T-cell (primary cell): ENCODE measurements around the gene CRB3. TPM values are rescaled to one million over a fixed set of nuclear protein-coding genes. Genes with fewer than 3 reads are reported as not detected.

Source experiments
- ATAC-seq, 4 experiments: fragments of 200-7000 bp in 3 of 4; fragments of 150-1000 bp in 1 of 4; cut with Tn5 transposase; replicated peaks in 1 of 4; 1 replicate in 3 of 4; 2 replicates in 1 of 4; pipeline ENCODE4 v1.10.0; 2021; ENCODE audit warnings: moderate library complexity in 3 of 4, mild to moderate bottlenecking in 2 of 4, moderate number of reproducible peaks in 1 of 4
- CTCF ChIA-PET, 2 donors: fragments of 300-600 bp; sonication (Branson Sonifier 250); formaldehyde crosslinking; loops; one replicate each; lab custom pipeline; 2022; ENCODE audit warnings: antibody characterized with exemption in 2 of 2; lab: Charles Lee
- POLR2A ChIA-PET, 2 donors: fragments of 300-600 bp; sonication (Branson Sonifier 250); formaldehyde crosslinking; loops; one replicate each; lab custom pipeline; 2022; ENCODE audit warnings: antibody characterized with exemption in 2 of 2; lab: Charles Lee
- DNase-seq, 35 experiments: peaks; one replicate each; pipeline versions ENCODE4 v3.0.0 to v3.0.0-alpha.2; 2013 to 2023
- H3K27ac ChIP-seq: one replicate; pipeline ENCODE4 v1.5.1; 2013; ENCODE audit warnings: low read length
- H3K27me3 ChIP-seq, 2 experiments: replicated peaks in 1 of 2; 1 replicate in 1 of 2; 2 replicates in 1 of 2; pipeline versions ENCODE4 v1.6.1 to v1.7.0; 2013; ENCODE audit warnings: low read length in 1 of 2, mixed read lengths in 1 of 2; ENCODE audit not compliant: control insufficient read depth in 2 of 2, insufficient read depth in 2 of 2; ENCODE audit errors: extremely low read depth in 1 of 2
- H3K36me3 ChIP-seq, 2 donors: 1 replicate in 1 of 2; 2 replicates in 1 of 2; pipeline versions ENCODE4 v1.6.1 to v1.7.0; 2013; ENCODE audit warnings: low read length in 1 of 2; ENCODE audit not compliant: control insufficient read depth in 2 of 2, insufficient read depth in 1 of 2; ENCODE audit errors: extremely low read depth in 1 of 2
- H3K4me1 ChIP-seq, 2 experiments: 1 replicate in 1 of 2; 2 replicates in 1 of 2; pipeline versions ENCODE4 v1.6.1 to v1.7.0; 2013; ENCODE audit warnings: low read length in 2 of 2, mixed read lengths in 1 of 2; ENCODE audit not compliant: insufficient read depth in 2 of 2, control insufficient read depth in 1 of 2; ENCODE audit errors: extremely low read depth in 1 of 2
- H3K4me3 ChIP-seq, 2 donors: 1 replicate in 1 of 2; 2 replicates in 1 of 2; pipeline versions ENCODE4 v1.5.1 to v1.7.0; 2013; ENCODE audit warnings: mild to moderate bottlenecking in 2 of 2, low read length in 1 of 2, moderate library complexity in 1 of 2; ENCODE audit not compliant: control insufficient read depth in 1 of 2; ENCODE audit errors: extremely low read depth in 1 of 2
- H3K9me3 ChIP-seq: 2 replicates; pipeline ENCODE4 v1.7.0; 2013
- H3K27ac Mint-ChIP-seq, 2 donors: one replicate each; pipeline ENCODE4 v1.8.0; 2020 to 2021; ENCODE audit warnings: mild to moderate bottlenecking in 2 of 2, mixed read lengths in 2 of 2
- H3K27me3 Mint-ChIP-seq, 2 donors: one replicate each; pipeline ENCODE4 v1.8.0; 2021 to 2022; ENCODE audit warnings: mixed read lengths in 2 of 2
- H3K36me3 Mint-ChIP-seq: one replicate; pipeline ENCODE4 v1.8.0; 2021; ENCODE audit warnings: mixed read lengths
- H3K4me1 Mint-ChIP-seq, 3 donors: one replicate each; pipeline ENCODE4 v1.8.0; 2020 to 2022; ENCODE audit warnings: mixed read lengths in 3 of 3, mild to moderate bottlenecking in 1 of 3
- H3K4me3 Mint-ChIP-seq, 3 donors: one replicate each; pipeline ENCODE4 v1.8.0; 2020 to 2022; ENCODE audit warnings: mild to moderate bottlenecking in 3 of 3, mixed read lengths in 3 of 3, moderate library complexity in 3 of 3
- H3K9me3 Mint-ChIP-seq, 3 donors: one replicate each; pipeline ENCODE4 v1.8.0; 2020 to 2022; ENCODE audit warnings: mixed read lengths in 3 of 3
- WGBS: methylation state at CpG from one replicate; pipeline ENCODE4 v1.1.5; 2013; ENCODE audit warnings: missing lambda C conversion rate; ENCODE audit not compliant: insufficient coverage; 5-methylcytosine and 5-hydroxymethylcytosine counted together
- total RNA-seq, 35 experiments: library from RNA in 6 of 35; stranded (reverse) in 6 of 35; fragments of 120-200 nt in 1 of 35; gene quantifications; one replicate each; pipeline versions ENCODE4 v1.2.1 to v1.2.4 and lab custom pipeline; 2013 to 2026

The CRB3 gene, protein sequence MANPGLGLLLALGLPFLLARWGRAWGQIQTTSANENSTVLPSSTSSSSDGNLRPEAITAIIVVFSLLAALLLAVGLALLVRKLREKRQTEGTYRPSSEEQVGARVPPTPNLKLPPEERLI
- total RNA-seq, result 1 to 10 TPM; 5.7 to 6.5 (median 5.9) TPM
- 2.8 TPM for total RNA-seq (2013)
- 0.43 to 5.0 (median 3.0) reads per million in 29 experiments for total RNA-seq (lab: John Stamatoyannopoulos, UW)

DNA sequence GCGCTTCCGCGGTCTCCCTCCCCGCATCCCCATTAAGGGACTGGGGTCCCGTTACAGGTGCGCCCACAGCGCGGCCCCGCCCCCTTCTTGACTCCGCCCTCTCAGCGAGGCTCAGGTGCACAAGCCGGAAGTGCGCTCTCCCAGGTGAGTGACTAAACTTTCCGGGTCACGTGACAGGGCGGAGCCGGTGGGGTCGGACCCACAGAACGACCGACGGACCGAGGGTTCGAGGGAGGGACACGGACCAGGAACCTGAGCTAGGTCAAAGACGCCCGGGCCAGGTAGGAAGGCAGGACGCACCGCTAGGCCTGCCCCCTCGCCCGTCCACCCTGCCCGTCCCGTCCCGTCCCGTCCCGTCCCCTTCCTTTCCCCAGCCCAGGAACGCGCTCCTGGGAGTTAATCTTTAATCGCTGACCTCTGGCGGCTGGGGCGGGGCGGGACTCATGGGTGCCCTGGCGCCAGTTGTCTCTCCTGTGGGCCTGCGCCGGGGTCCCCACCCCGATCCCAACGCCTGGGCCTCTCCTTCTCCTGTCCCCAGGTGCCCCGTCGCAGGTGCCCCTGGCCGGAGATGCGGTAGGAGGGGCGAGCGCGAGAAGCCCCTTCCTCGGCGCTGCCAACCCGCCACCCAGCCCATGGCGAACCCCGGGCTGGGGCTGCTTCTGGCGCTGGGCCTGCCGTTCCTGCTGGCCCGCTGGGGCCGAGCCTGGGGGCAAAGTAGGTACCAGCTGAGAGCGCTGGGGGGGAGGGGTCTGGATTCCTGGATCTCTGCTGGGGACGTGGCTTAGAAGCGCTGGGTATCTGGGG is at the start of gene CRB3:
Gene CRB3 (plus strand): TSS at position 202 of the 804 bp plus-strand sequence. CDS start 431 bp downstream, at position 633.
- peaks cover 2 to 26% of the 10 kb centered on the region in 2 experiments for H3K4me1 ChIP-seq
- CTCF ChIA-PET, result interaction anchor here in 1 of 2 donors (0.7 kb wide), 1 partner anchor 526 kb away, joined by 7 read pairs; no protein-coding TSS in a partner anchor

DNA sequence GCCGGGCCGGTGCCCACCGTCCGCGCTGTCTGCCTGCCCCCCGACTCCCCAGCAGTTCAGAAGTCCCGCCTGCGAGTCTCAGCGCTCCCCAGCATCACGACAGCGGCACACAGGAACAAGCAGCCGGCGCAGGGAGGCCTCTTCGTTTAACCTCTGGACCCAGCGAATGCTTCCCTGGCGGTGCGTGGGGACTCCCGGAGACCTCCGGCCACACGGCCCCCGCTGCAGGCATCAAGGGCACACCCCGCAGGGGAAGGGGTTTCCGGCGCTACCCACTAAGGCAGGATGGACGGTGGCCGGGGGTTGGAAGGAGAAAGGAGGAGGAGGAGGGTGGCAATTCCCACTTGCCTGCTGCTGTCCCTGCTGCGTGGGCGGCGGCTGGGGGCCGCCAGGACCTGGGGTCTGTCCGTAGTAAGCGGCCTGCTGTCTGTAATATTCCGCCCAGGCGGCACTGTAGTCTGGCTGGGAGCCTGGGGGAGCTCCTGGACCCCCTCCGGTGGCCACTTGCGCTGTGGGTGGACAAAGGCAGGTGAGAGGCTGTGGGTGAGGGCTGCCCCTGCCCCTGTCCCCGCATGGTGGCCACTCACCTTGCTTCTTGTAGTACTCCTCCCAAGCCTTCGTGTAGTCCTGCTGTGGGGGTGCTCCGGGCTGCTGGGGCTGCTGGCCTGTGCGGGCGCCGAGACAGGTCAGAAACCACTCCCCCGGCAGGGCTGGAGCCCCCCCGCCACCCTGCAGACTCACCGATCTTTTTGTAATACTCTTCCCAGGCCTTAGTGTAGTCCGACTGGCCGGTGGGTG is 49.1 kb upstream of the CRB3 start:
- ChIA-PET POLR2A (no interaction called here), CTCF (no interaction called here)
- 96% methylated on average over 34 of the region's 47 CpGs for WGBS
- Histone ChIP-seq H3K9me3 (no peaks in the 10 kb centered on the region), H3K4me1 (no peaks in the 10 kb centered on the region), H3K27me3 (no peaks in the 10 kb centered on the region), H3K36me3 (peaks cover 24 to 59% of the 10 kb centered on the region in 2 donors), H3K27ac (no peak overlapping the region), H3K4me3 (no peak overlapping the region)
- no peaks in the 10 kb centered on the region for H3K27me3 Mint-ChIP-seq
- no peaks in the 10 kb centered on the region for H3K9me3 Mint-ChIP-seq
- peaks cover 31% of the 10 kb centered on the region for H3K36me3 Mint-ChIP-seq
- no peak overlapping the region for H3K27ac Mint-ChIP-seq
- DNase-seq (no peak), ATAC-seq (no peak)
- H3K4me3 Mint-ChIP-seq, result no peak overlapping the region
- no peaks in the 10 kb centered on the region for H3K4me1 Mint-ChIP-seq

More for the DNA sequence above, at the start of gene CRB3:
- Mint-ChIP-seq H3K4me1 (peaks cover 23 to 26% (median 24%) of the 10 kb centered on the region in 3 donors), H3K36me3 (peaks cover 9% of the 10 kb centered on the region), H3K4me3 (peak within 1 kb of the TSS; percentile 68 to 74 (median 69)), H3K27me3 (no peaks in the 10 kb centered on the region), H3K27ac (peak within 1 kb of the TSS; percentile 74 to 82), H3K9me3 (no peaks in the 10 kb centered on the region)
- ATAC-seq (no peak), DNase-seq (peak in 34 of 35 experiments; percentile 25 to 66 (median 48))
- POLR2A ChIA-PET, result interaction anchor here in 1 of 2 donors (0.6 kb wide), 1 partner anchor 9 kb away, joined by 7 read pairs; no protein-coding TSS in a partner anchor
- Histone ChIP-seq H3K4me3 (peak within 1 kb of the TSS; percentile 46 to 49), H3K27me3 (peaks cover 0 to 7% of the 10 kb centered on the region in 2 experiments), H3K36me3 (peaks cover 0 to 6% of the 10 kb centered on the region in 2 donors), H3K9me3 (no peaks in the 10 kb centered on the region), H3K27ac (peak within 1 kb of the TSS; percentile 16)
- 24% methylated on average over 60 of the region's 65 CpGs for WGBS

DNA sequence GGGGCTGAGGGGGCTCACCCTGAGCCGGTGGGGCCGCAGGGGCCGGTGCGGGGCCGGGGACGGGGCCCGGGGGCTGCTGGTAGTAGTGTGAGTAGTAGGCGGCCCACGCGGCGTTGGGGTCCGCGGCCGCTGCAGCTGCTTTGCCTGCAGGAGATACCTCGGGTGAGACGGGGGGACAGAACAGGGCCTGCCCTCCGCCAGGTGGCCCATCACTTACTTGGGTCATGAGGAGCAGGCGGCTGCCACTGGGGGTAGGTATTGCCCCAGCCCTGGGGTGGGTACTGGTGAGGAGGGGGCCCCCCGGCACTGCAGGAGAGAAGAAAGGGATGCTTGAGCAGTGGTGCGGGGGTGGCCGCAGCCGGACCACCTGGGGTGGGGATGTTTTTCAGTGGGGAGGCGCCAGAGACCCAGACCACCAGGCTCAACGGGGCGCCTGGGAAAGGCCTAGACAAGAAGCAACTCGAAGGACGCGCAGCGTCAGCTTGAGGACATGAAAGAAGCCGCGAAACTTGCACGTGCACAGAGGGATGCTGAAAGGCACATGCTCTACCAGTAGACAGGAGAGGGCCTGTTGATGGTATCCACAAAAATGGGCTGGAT is 48.4 kb upstream of the CRB3 start:
- POLR2A ChIA-PET, result no interaction called here
- H3K36me3 ChIP-seq, result peaks cover 24 to 66% of the 10 kb centered on the region in 2 donors

GRCh38 chr19:6416658-6417405 is 47.2 kb upstream of the CRB3 start:
- Histone ChIP-seq H3K4me3 (no peak overlapping the region), H3K9me3 (no peaks in the 10 kb centered on the region), H3K27ac (no peak overlapping the region), H3K4me1 (peaks cover 0 to 5% of the 10 kb centered on the region in 2 experiments), H3K36me3 (peaks cover 24 to 77% of the 10 kb centered on the region in 2 donors), H3K27me3 (no peaks in the 10 kb centered on the region)
- CTCF ChIA-PET, result no interaction called here
- ATAC-seq (no peak), DNase-seq (no peak)
- no peak overlapping the region for H3K27ac Mint-ChIP-seq
- H3K27me3 Mint-ChIP-seq, result no peaks in the 10 kb centered on the region
- 94% methylated on average over 26 of the region's 29 CpGs for WGBS
- H3K4me3 Mint-ChIP-seq, result no peak overlapping the region
- peaks cover 0 to 11% (median 9%) of the 10 kb centered on the region in 3 donors for H3K4me1 Mint-ChIP-seq
- H3K9me3 Mint-ChIP-seq, result no peaks in the 10 kb centered on the region
- H3K36me3 Mint-ChIP-seq, result peaks cover 39% of the 10 kb centered on the region
- POLR2A ChIA-PET, result no interaction called here

More for the DNA sequence above, 48.4 kb upstream of the CRB3 start:
- Mint-ChIP-seq H3K27ac (no peak overlapping the region), H3K4me1 (peaks cover 0 to 2% (median 2%) of the 10 kb centered on the region in 3 donors), H3K4me3 (no peak overlapping the region), H3K9me3 (no peaks in the 10 kb centered on the region), H3K27me3 (no peaks in the 10 kb centered on the region), H3K36me3 (peaks cover 36% of the 10 kb centered on the region)
- H3K27ac ChIP-seq, result no peak overlapping the region
- no peaks in the 10 kb centered on the region for H3K27me3 ChIP-seq
- no peaks in the 10 kb centered on the region for H3K4me1 ChIP-seq
- CTCF ChIA-PET, result no interaction called here
- ATAC-seq (no peak), DNase-seq (no peak)
- no peak overlapping the region for H3K4me3 ChIP-seq
- WGBS, result 97% methylated on average over 26 of the region's 32 CpGs
- no peaks in the 10 kb centered on the region for H3K9me3 ChIP-seq

- Mint-ChIP-seq H3K4me3 (no peak overlapping the region), H3K4me1 (peaks cover 10 to 22% (median 20%) of the 10 kb centered on the region in 3 donors), H3K27ac (no peak overlapping the region), H3K27me3 (no peaks in the 10 kb centered on the region), H3K9me3 (no peaks in the 10 kb centered on the region), H3K36me3 (peaks cover 39% of the 10 kb centered on the region)
- Histone ChIP-seq H3K36me3 (peaks cover 24 to 82% of the 10 kb centered on the region in 2 donors), H3K4me1 (peaks cover under 1 to 16% of the 10 kb centered on the region in 2 experiments), H3K27ac (no peak overlapping the region), H3K4me3 (no peak overlapping the region), H3K27me3 (no peaks in the 10 kb centered on the region), H3K9me3 (no peaks in the 10 kb centered on the region)
- DNase-seq (no peak), ATAC-seq (no peak)
- ChIA-PET CTCF (no interaction called here), POLR2A (no interaction called here)
- 95% methylated on average over 22 of the region's 33 CpGs for WGBS
Observed at GRCh38 chr19:6417713-6418561, 46.1 kb upstream of the CRB3 start.
